HG03442 (cell line): ENCODE measurements around the gene RETN.

Source experiments
- ATAC-seq: cut with Tn5 transposase; IDR thresholded peaks from one replicate; pipeline ENCODE4 v1.9.1; 2021; ENCODE audit warnings: mild to moderate bottlenecking, moderate library complexity; ENCODE audit not compliant: unreplicated experiment

RETN gene

DNA sequence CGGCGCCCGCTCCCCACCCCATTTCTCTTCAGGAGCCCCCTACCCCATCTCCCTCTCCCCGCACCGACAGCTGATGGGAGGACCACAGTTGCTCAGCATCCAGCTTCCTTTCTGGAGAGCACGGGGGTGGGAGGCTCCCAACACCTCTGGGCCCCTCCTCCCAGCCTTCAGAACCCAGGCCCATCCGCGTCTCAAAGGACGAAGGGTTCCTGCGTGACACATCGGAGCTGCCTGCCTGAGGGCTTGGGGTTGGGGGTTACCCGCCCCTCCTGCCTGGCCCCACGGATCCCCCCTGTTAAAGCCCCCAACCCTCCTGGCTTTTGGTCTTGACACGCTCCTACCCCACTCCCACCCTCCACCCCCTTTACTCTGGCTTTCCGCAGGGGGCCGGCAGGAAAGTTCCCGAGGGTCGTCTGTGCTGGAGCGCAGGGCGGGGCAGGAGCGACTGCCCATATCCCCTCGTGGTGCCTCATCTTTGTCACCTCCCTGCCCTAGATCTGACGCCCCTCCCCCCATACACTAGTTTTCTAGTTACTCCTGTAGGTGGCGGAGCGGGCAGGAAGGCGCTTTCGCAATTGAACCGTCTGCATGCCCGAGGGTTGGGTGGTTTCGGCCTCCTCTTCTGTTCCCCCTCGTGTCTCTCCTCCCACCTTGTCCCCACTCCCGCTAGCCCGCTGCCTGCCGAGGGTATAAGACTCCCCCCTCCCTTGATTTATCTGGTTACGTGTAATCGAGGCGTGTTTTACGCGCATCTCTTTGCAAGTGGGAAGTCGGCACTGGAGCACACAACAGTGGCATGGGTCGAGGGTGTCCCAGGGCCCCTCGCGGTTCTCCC, 12.7 kb downstream of the RETN start:
- ATAC-seq = no peak

DNA sequence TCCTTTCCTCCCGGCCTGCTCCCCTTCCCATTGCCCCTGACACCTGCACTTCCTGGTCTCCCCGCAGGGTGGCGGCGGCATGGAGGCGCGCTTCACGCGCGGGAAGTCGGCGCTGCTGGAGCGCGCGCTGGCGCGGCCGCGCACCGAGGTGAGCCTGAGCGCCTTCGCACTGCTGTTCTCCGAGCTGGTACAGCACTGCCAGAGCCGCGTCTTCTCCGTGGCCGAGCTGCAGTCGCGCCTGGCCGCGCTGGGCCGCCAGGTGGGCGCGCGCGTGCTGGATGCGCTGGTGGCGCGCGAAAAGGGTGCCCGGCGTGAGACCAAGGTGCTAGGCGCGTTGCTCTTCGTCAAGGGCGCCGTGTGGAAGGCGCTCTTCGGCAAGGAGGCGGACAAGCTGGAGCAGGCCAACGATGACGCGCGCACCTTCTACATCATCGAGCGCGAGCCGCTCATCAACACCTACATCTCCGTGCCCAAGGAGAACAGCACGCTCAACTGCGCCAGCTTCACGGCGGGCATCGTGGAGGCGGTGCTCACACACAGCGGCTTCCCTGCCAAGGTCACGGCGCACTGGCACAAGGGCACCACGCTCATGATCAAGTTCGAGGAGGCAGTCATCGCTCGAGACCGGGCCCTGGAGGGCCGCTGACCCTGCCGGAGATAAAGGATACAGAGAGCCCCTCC, 13.5 kb downstream of the RETN start:
- ATAC-seq = no peak

DNA sequence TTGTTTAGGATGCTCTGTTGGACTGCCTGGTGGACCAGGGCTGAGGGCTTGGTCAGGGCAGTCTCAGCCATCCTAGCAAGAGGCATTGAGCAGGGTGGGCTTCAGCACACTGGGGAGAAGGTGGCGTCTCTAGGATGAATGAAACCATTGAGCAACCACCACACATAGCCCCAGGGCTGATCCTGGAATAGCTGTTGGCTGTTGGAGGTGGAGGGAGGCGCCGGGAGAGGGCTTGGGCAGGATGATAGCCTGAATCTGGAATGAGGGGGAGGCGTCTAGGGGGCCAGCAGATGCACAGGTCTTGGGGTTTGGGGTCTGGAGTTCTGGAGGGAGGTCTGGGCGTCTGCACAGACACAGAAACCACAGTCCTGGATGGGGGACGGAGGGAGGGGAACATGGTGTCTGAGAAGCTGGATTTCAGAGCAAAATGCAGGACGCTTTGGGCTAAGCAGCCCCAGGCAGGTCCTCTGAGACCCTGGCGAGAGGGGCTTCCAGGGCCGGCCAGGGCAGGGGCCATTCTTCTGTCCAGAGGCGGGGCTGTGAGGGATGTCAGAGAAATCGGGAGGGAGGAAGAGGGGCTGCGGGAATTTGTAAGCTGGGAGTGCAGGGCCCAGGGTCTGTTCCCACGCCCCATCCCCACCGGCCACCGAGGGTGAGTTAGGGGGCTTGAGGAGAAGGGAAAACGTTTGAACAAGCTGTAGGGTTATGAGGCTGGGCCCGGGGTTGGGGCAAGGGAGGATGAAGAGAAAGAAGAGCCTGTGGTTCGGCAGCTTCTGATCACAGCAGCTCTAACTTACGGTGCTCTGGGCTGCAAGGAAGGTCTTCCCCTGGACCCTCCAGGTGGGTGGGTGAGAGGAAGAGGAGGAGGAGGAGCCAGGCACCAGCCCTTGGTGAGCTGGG, 16.9 kb downstream of the RETN start:
- no peak for ATAC-seq

DNA sequence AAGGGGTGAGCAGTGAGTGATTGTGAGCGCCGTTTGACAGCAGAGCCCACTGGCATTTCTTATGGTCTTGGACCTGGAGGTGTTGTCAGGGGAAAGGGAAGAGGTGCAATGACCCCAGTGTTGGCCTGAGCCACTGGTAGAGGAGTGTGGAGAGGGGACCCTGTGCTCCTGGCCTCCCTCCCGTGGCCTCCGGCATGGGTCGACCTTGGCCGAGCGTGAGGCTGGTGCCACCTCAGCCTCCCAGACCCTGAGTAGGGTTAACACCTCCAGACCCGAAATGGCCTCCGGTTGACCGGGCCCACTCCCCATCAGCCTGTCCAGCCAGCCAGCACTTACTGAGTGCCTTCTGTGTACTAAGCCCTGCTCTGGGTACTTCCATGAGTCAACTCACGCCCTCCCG, 18.3 kb downstream of the RETN start:
- ATAC-seq = no peak

DNA sequence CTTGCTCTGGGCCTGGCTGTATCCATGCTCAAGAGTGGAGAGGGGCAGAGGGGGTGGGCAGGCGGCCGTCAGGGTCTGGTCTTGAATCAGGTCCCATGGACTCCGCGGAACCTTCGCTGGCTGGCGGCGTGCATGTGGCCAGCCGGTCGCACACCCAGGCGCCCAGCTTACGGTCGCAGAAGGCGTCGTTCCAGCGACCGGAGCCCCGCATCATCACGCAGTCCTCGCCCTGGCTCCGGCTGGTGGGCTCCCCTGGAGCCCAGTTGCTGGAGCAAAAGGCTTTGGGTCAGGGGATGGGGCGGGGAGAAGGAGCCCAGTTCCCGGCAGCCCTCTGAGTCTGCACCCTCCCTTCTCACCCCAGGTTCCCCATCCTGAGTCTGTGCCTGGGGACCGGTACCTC, 20.3 kb downstream of the RETN start:
- no peak for ATAC-seq

DNA sequence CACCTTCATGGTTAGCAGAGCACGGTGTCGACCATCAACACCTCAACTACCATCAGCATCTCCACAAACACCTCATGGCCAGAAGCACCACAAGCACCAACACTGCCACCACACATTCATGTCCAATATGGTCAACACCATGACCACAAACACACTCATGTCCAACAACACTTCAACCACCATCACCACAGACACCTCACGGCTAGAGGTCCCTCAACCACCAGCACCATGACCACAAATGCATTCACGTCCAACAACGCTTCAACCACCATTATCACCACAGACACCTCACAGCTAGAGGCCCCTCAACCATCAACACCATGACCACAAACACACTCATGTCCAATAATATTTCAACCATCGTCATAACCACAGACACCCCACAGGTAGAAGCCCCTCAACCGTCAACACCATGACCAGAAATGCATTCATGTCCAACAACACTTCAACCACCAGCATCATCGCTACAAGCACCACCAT, 22.0 kb downstream of the RETN start:
- no peak for ATAC-seq

DNA sequence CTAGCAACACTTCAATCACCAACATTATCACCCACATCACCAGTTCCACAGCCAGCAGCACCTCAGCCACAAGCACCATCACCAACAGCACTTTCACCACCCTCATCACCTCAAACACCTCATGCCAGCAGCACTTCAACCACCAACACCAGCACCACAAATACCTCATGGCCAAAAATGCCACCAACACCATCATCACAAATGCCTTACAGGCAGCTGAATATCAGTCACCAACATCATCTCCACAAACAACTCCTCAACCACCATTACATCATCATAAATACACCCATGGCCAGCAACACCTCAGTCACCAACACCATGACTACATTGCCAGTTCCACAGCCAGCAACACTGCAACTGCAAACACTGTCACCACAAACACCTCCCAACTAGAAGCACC, 22.6 kb downstream of the RETN start:
- ATAC-seq = no peak

DNA sequence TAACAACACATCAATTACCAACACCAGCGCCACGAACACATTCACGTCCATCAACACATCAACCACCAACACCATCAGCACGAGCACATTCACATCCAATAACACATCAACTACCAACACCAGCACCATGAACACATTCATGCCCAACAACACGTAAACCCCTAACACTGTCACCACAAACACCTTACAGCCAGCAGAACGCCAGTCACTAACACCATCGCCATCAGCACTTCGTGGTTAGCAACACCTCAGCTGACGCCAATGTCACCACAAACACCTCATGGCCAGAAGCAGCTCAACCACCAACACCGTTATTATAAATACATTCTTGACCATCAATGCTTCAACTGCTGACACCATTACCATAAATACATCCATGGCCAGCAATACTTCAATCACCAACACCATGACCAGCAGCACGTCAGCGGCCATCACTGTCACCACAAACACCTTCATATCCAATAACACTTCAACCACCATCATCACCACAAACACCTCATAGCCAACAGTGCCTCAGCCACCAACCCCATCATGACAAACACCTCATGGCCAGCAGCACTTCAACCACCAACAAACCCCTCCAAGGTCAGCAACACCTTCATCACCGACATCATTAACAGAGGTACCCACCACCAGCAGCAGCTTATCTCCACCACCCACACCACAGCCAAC, 23.7 kb downstream of the RETN start:
- ATAC-seq = no peak

DNA sequence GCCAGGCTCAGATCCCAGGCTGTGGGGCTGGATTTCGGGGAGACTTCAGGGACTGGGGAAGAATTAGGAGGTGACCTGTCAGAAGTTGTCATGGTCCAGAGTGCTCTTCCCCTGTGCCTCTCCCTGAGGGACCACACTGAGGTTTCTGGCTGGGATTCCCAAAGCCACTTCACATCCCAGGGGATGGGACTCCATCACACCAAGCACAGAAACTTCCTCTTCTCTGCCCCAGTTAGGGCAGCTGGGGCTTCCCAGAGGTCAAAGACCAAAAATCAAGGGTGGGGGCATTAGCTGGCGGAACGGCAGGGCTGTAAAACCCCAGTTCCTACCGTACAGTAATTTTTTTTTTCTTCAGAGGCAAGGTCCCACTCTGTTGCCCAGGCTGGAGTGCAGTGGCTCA, 25.6 kb downstream of the RETN start:
- ATAC-seq = no peak

DNA sequence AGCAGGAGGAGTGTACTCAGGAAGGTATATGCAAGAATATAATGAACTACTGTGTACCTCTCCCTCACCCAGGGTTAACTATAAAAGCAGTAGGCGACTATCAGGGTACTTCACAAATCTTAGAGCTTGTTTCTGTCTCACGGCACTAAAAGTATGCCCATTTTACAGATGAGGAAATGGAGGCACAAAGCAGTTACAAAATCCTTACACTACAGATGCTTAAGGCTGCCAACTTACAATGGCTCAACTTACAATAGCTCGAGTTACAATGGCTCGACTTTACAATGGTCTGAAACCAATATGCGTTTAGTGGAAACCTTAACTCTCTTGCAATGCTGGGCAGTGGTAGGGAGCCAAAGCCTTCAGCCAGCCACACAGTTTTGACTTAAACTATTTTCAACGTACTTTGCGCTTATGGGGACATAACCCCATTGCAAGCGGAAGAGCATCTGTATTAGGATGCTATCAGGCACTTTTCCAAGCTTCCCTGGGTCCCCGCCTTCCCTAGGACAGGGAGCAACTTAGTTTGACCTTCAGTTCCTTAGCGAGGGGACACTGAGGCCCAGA, 29.0 kb downstream of the RETN start:
- no peak for ATAC-seq

DNA sequence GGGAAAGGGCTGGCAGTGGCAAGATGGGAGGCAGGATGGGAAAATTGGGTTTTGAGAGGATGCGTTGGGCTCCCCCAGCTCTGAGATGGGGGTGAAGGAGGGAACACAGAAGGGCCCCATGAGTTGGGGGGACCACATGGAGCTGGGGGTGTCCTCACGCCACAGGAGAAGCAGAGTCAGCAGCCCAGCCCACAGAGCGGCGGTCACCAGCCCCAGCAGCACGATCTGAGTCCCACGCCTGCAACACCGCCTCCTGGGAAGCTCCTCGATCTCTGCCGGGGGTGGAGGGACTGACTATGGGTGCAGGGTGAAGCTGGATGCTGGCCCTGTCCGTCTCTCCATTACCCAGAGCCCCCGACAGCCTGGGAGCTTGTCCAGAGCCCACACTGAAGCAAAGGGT, 29.7 kb downstream of the RETN start:
- no peak for ATAC-seq

DNA sequence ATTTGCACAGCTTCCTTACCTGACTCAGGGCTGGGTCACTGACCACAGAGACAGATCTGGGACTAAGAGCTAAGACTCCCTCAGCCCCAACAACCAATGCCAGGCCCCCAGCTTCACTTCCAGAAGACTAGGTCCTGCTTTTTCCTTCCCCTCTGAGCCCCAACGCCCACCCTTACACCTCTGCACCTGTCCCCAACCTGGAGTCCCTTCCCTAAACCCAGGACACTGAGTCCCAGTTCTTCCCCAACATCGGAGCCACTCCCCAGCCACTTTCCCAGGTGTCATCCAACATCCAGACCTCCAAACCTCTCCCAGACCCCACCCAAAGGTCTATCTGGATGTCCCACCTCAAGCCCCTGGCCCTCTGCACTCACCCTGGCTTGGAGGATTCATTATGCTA, 30.2 kb downstream of the RETN start:
- ATAC-seq = no peak

DNA sequence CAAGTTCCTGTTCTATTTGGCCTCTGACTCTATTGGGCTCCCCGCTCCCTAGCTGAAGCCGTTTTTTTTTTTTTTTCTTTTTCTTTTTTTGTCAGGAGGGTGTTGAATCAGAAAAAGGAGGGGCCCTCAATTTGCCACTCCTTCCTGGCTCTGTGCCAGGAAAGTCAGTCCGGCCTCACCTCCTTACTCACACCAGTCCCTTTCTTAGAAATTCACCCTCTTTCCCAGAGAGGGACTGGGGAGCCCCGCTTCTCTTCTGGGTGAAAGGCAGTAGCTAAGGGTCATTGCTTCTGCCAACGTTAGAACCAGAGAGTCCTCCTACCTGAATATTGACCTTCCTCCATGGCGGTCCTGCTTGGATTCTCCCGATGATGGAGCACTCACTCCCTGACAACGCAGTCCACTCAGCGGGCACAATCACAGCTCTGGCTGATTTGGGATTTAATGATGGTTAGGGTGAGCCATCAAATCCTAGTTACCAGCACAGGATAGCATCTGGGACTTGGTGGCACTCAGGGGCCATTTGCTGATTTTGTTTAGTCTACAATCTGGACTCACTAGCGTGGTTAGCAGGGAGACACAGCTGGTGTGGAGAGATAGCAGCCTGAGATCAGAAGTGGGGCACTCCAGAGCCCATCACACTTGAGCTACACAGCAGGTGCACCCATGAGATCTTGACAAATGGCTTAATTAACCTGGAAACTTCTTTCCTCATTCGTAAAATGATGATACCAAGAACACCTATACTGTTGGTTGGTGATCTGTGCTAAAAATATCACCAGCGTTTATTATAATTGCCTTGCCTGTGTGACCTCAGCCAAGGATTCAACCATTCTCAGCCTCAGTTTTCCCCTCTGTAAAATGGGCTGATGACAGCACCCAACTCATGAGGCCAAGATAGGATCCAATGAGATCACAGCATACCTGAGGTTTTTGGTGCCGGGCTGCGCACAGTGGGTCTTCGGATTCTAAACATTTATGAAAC, 30.9 kb downstream of the RETN start:
- no peak for ATAC-seq

DNA sequence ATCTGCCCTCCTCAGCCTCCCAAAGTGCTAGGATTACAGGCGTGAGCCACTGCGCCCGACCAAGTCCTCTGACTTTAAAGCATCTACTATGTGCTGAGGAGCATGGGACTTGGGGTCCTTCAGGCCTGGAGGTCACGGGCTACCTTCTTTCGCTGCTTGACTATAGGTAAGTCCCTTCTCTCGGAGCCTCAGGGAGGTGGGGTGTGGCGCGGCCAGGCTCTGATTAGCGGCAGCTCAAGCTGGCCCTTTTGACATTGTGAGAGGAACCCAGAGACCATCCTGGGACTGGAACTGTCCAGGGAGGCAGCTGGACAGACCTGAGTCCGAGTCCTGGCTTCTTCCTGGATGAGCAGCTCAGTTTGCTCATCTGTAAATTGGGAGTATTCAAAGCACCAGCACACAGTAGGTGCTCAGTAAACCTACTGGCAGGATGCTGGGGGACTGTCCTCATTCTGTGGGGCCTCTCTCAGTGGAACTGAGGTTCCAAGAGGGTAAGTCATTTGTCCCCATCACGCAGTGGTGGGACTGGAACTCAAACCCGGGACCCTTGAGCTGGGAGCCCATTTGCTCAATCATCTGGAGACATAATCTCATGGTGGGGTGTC, 32.3 kb downstream of the RETN start:
- ATAC-seq = no peak

DNA sequence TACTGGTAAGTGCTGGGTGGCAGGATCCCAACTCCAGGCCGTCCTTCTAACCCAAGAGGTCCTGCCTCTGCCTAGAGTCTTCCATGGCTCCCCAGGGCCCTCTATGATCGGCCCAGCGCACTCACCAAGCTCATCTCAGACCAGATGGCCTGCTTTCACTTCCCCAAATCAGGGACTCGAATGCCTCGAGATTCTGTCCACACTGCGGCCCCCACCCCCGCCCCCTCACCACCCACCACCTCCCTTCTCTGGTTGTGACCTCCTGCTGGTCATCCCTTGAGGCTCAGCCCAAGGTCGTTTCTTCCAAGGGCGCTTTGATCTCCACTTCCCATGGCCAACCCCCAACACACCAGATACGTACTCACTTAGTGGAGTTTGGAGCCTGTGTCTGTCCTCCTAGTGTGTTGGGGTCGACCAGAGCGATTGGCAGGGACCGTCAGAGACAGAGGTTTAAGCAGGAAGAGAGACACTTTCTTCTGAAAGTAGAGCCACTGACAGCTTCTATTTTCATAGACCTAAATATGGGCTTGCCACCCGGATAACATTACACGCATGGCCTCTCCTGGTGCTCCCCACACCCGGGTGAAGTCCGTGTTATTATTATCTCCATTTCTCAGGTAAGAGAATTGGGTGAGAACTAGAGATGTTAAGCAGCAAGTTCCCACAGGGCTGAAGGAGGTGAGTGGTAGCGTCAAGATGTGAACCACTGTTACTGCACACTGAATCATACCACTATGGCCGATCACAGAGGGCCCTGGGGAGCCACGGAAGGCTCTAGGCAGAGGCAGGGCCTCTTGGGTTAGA, 33.0 kb downstream of the RETN start, which contains the start of gene FCER2:
FCER2 (minus strand) TSS at position 478 of the 804 bp plus-strand sequence. CDS start 2,371 bp downstream, outside the sequence.
- peak; percentile 44 for ATAC-seq

DNA sequence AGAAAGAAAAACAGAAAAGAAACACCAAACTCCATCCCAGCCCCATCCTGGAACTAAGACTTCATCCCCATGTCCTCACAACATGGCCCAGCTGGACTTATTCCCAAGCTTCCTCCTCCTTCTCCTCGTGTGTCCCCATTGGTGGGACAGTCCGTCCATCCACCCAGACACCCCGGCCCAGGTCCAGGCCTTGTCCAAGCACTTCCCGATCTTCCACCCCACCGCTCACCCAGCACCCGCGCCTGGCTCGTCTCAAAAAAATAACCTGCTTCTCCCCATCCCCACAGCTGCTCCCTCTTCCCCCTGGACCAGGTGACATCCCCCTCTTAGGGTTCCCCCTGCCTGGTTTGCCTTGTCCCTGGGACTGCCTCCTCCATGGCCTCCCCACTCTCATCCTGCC, 34.5 kb downstream of the RETN start:
- no peak for ATAC-seq

DNA sequence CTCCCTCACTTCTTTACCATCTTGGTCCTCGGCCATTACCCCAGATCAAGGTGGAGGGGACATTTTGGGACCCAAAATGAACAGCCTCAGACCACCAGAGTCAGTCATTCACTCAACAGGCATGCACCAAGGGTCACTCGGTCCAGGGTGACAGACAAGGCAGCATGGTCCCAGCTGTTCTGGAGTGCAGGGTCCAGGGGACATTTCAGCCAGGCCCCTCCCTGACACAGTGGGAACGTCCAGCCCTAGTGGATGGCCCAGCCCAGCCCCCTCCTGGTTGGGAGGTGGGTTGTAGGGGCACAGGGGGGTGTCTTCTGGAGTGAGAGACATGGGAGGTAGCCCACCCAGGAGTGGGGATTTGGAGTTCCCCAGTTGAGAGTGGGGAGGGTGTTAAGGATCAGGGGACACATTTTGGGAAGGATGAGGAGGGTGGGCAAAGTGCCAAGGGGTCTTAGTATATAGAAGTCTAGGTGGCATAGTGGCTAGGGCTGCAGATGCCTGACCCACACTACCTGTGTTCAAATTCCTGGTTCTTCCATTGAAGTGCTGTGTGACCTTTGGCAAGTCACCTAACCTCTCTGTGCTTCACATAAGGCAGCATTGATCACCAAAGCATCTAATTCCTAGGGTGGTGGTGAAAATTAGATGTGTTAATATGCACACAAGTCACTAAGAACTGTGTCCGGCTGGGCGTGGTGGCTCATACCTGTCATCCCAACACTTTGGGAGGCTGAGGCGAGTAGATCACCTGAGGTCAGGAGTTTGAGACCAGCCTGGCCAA, 35.6 kb downstream of the RETN start:
- ATAC-seq = no peak
